Chondrocyte (in vitro differentiated cells): Measurements from ENCODE around the gene TMEM98. TPM values are rescaled to one million over a fixed set of nuclear protein-coding genes. Genes with fewer than 3 reads are reported as not detected.
"Not testable (repeated sequence)": the region's sequence is repeated elsewhere in the genome, so short reads cannot be mapped to it uniquely, and the experiment has no call there.

Experiments
- DNase-seq: peaks from one replicate; pipeline ENCODE4 v3.0.0; 2021; ENCODE audit warnings: mixed read lengths, low spot score
- H3K27ac Mint-ChIP-seq: one replicate; pipeline ENCODE4 v1.8.0; 2021; ENCODE audit warnings: mild to moderate bottlenecking, moderate library complexity, mixed read lengths; ENCODE audit not compliant: unreplicated experiment
- H3K27me3 Mint-ChIP-seq: 2 replicates; pipeline ENCODE4 v1.8.0; 2021; ENCODE audit warnings: low read depth, mixed read lengths
- H3K36me3 Mint-ChIP-seq: 2 replicates; pipeline ENCODE4 v1.8.0; 2021; ENCODE audit warnings: low read depth, mixed read lengths
- H3K4me1 Mint-ChIP-seq: 2 replicates; pipeline ENCODE4 v1.8.0; 2021; ENCODE audit warnings: low read depth, mild to moderate bottlenecking, mixed read lengths
- H3K4me3 Mint-ChIP-seq: one replicate; pipeline ENCODE4 v1.8.0; 2021; ENCODE audit warnings: mild to moderate bottlenecking, moderate library complexity, mixed read lengths; ENCODE audit not compliant: unreplicated experiment
- H3K9me3 Mint-ChIP-seq: 2 replicates; pipeline ENCODE4 v1.8.0; 2021; ENCODE audit warnings: low read depth, mixed read lengths
- CTCF ChIP-seq: fragments of 200-600 bp; sonication (generic); IDR thresholded peaks from 2 replicates; pipeline ENCODE4 v1.5.0; 2021; ENCODE audit warnings: antibody characterized with exemption, mild to moderate bottlenecking, moderate library complexity
- total RNA-seq: library from RNA; stranded (reverse); gene quantifications from 3 replicates; pipeline ENCODE4 v1.2.1, GENCODE V29; 2021

TMEM98 gene
- total RNA-seq, 1 donor from 2014 or later: 68.8 TPM

DNA sequence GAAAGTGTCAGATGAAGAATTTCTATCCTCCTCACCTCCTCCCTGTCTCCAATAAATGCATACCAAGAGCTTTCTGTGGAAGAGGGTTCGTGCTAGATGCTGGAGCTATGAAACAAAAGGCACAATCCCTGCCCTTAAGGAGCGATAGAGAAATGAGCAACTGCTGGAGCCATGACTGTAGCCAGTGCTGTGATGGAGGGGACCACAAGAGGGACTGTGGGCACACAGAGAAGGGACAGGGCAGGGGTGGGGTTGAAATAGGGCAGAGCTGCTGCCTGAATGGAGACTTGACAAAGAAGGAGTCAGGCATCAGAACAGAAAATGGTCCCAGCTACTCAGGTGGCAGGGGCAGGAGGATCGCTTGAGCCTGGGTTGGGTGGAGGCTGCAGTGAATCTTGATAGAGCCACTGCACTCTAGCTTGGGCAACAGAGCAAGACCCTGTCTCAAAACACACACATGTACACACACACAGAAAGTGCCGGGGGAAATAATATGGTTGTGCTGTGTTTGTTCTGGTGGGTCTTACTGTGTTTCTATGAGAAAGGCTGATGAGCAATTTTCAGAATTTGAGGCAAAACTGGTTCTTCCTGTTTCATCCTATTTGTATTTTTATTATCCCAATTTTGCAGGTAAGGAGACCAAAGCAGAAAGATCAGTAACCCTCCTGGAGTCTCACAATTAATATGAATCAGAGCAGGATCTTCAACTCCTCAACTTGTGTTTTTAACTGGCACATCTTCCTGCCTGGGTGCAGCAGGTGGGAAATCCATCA is 16.5 kb downstream of the TMEM98 start:
- Mint-ChIP-seq H3K36me3 (peaks cover 12% of the 10 kb centered on the region), H3K27ac (no peak overlapping the region), H3K4me1 (peaks cover 13% of the 10 kb centered on the region), H3K27me3 (peaks cover 17% of the 10 kb centered on the region), H3K9me3 (peaks cover 7% of the 10 kb centered on the region), H3K4me3 (no peak overlapping the region)
- no peak for TF ChIP-seq CTCF
- DNase-seq: no peak

- Mint-ChIP-seq H3K27ac (no peak overlapping the region), H3K9me3 (no peaks in the 10 kb centered on the region), H3K27me3 (peaks cover 19% of the 10 kb centered on the region), H3K4me3 (no peak overlapping the region), H3K36me3 (no peaks in the 10 kb centered on the region), H3K4me1 (peaks cover 13% of the 10 kb centered on the region)
- no peak for DNase-seq
- TF ChIP-seq CTCF: no peak
Observed at GRCh38 chr17:32946375-32947135, 18.6 kb downstream of the TMEM98 start.

DNA sequence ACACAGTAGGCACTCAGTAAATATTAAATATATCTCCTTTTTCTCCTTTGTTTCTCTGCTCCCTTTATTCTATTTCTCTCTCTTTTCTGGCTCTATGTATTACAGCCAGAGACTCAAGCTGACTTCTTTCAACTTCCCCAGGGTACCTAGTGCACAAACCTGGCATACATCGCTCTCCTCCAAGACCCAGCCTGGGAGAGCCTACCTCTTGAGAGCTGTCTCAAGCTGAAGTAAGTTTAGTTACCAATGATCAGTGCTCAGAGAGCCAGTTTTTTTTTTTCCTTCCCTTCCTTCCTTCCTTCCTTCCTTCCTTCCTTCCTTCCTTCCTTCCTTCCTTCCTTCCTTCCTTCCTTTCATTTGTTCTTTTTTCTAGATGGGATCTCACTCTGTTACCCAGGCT is 19.8 kb downstream of the TMEM98 start:
- Mint-ChIP-seq H3K9me3 (no peaks in the 10 kb centered on the region), H3K27ac (no peak overlapping the region), H3K4me3 (no peak overlapping the region), H3K4me1 (peaks cover 13% of the 10 kb centered on the region), H3K27me3 (peaks cover 28% of the 10 kb centered on the region), H3K36me3 (peaks cover 2% of the 10 kb centered on the region)
- DNase-seq: no peak
- no peak for TF ChIP-seq CTCF

DNA sequence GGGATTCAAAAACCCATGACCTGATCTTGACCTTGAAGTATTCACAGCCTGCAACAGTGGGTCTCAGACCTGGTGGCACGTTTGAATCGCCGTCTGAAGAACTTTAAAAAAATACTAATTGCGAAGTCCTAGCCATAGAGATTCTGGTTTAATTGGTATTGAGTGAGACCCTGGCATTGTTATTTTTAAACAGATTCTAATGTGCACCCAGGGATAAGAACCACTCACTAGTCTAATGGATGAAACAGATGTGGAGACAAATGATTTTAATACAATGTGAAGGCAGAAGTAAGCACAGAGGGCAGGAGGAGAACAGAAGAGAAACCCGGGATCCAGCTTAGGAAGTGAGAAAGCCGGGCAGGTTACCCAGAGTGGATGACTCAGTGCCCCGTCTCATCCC is 21.2 kb downstream of the TMEM98 start:
- no peak for TF ChIP-seq CTCF
- Mint-ChIP-seq H3K36me3 (peaks cover 2% of the 10 kb centered on the region), H3K4me3 (no peak overlapping the region), H3K27me3 (peaks cover 34% of the 10 kb centered on the region), H3K9me3 (no peaks in the 10 kb centered on the region), H3K4me1 (no peaks in the 10 kb centered on the region), H3K27ac (no peak overlapping the region)
- no peak for DNase-seq

GRCh38 chr17:32952491-32952890 is 24.5 kb downstream of the TMEM98 start:
- not testable (repeated sequence) for H3K9me3 Mint-ChIP-seq, H3K4me3 Mint-ChIP-seq, H3K4me1 Mint-ChIP-seq, H3K36me3 Mint-ChIP-seq, H3K27ac Mint-ChIP-seq, DNase-seq
- H3K27me3 Mint-ChIP-seq: peaks cover 32% of the 10 kb centered on the region
